ENCODE measurements around the gene TGM6. TPM values are rescaled to one million over a fixed set of nuclear protein-coding genes. Genes with fewer than 3 reads are reported as not detected.

TGM6 gene
- total RNA-seq, 1 donor from 2014 or later, result not detected

DNA sequence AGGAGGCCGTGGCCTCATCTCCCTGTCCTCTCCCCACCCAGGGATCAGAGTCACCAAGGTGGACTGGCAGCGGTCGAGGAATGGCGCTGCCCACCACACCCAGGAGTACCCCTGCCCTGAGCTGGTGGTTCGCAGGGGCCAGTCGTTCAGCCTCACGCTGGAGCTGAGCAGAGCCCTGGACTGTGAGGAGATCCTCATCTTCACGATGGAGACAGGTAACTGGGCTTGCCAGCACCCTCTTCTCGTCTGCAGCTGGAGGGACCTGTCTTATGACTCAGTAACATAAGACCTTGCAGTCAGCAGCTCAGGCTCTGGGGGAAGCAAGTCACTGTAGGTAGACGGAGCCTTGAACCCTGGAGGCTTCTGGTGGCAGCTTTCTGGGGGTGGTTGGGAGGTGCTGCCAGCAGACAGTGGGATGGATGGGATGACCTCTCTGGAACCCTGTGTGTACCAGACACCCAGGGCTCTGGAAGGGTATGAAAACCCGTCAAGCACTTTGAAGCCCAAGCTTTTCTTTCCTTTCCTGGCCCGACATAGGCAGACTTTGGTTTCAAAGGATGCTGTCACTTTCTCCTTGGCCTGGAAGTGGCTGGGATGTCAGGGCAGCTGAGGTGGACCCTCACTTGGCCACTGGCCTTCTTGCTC lies 13.8 kb downstream of the TGM6 start:
- no peak overlapping the region for H3K27ac ChIP-seq (ENCODE audit: low read depth, low read length)

DNA sequence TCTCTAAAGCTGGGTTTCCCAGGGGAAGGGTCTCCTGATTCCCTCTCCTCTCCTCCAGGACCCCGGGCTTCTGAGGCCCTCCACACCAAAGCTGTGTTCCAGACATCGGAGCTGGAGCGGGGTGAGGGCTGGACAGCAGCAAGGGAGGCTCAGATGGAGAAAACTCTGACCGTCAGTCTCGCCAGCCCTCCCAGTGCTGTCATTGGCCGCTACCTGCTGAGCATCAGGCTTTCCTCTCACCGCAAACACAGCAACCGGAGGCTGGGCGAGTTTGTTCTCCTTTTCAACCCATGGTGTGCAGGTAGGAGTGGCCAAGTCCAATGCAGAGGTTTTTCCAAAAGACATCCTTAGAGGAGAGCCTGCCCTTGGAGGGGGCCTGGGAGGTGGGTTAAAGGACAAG lies 14.4 kb downstream of the TGM6 start:
- Histone ChIP-seq H3K4me1 (ENCODE audit: control insufficient read depth in 3 of 3, insufficient read depth in 3 of 3, low read length in 3 of 3) (no peaks in the 10 kb centered on the region), H3K36me3 (ENCODE audit: control insufficient read depth in 3 of 3, insufficient read depth in 3 of 3, low read length in 3 of 3) (no peaks in the 10 kb centered on the region), H3K9ac (ENCODE audit: low read depth in 1 of 3, low read length in 3 of 3) (no peak overlapping the region)

More for the DNA sequence above, 13.8 kb downstream of the TGM6 start:
- Histone ChIP-seq H3K4me1 (ENCODE audit: control insufficient read depth in 3 of 3, insufficient read depth in 3 of 3, low read length in 3 of 3) (no peaks in the 10 kb centered on the region), H3K36me3 (ENCODE audit: control insufficient read depth in 3 of 3, insufficient read depth in 3 of 3, low read length in 3 of 3) (no peaks in the 10 kb centered on the region), H3K4me3 (ENCODE audit: low read length in 3 of 3) (no peak overlapping the region), H3K9me3 (ENCODE audit: control insufficient read depth in 3 of 3, low read length in 3 of 3) (peaks cover 0 to 11% (median 0%) of the 10 kb centered on the region in 3 donors), H3K27me3 (ENCODE audit: control insufficient read depth in 3 of 3, insufficient read depth in 3 of 3, low read length in 3 of 3) (peaks cover 2 to 8% (median 7%) of the 10 kb centered on the region in 3 donors), H3K9ac (ENCODE audit: low read depth in 1 of 3, low read length in 3 of 3) (no peak overlapping the region)

DNA sequence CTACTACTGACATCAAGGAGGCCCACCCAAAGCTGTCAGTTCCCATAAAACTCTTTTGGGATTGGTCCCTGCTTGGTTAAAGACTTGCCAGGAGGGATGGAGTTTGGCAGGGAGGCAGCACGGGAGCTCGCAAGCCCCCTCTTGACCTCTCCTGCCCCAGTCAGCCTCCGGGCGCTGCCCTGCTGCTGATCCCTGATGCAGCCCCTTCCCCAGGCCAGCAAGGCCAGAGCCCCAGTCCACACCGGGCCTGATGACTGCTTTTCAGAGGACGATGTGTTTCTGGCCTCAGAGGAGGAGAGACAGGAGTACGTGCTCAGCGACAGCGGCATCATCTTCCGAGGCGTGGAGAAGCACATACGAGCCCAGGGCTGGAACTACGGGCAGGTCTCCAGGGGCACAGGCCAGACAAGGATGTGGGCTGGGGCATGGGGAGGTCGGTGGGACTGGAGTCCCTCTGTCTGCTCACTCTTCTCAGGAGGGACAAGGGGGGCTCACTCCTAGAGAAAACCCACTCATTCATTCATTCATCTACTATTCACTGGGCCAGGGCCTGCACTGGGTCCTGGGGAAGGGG lies 15.6 kb downstream of the TGM6 start:
- Histone ChIP-seq H3K9ac (ENCODE audit: low read depth in 1 of 3, low read length in 3 of 3) (no peak overlapping the region), H3K9me3 (ENCODE audit: control insufficient read depth in 3 of 3, low read length in 3 of 3) (peaks cover 0 to 11% (median 0%) of the 10 kb centered on the region in 3 donors), H3K27ac (ENCODE audit: low read depth, low read length) (no peak overlapping the region), H3K4me1 (ENCODE audit: control insufficient read depth in 3 of 3, insufficient read depth in 3 of 3, low read length in 3 of 3) (no peaks in the 10 kb centered on the region), H3K36me3 (ENCODE audit: control insufficient read depth in 3 of 3, insufficient read depth in 3 of 3, low read length in 3 of 3) (no peaks in the 10 kb centered on the region), H3K27me3 (ENCODE audit: control insufficient read depth in 3 of 3, insufficient read depth in 3 of 3, low read length in 3 of 3) (peaks cover 2 to 8% (median 7%) of the 10 kb centered on the region in 3 donors), H3K4me3 (ENCODE audit: low read length in 3 of 3) (no peak overlapping the region)

More for the DNA sequence above, 14.4 kb downstream of the TGM6 start:
- no peak overlapping the region for H3K4me3 ChIP-seq (ENCODE audit: low read length in 3 of 3)
- H3K27me3 ChIP-seq (ENCODE audit: control insufficient read depth in 3 of 3, insufficient read depth in 3 of 3, low read length in 3 of 3), result peaks cover 2 to 8% (median 7%) of the 10 kb centered on the region in 3 donors
- H3K9me3 ChIP-seq (ENCODE audit: control insufficient read depth in 3 of 3, low read length in 3 of 3), result peaks cover 0 to 11% (median 0%) of the 10 kb centered on the region in 3 donors
- H3K27ac ChIP-seq (ENCODE audit: low read depth, low read length), result no peak overlapping the region

DNA sequence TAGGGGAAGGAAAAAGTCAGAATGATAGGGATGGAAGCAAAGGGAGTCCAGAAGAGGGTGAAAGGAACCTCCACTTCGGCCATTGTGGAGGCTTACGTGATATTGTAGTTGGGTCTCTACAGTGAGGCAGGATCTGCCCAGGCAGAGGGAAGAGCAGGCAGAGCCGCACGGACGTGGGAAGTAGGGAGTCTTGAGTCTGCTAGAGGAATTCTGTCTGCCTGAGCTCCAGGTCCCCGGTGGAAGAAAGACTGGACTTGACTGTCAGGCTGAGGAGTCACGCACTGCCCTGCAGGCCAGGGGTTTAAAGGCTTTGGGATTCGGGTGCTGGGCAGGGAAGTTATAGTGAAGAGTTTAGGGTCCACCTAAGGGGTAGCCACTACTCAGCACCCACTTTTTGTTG lies 16.4 kb downstream of the TGM6 start:
- Histone ChIP-seq H3K27me3 (ENCODE audit: control insufficient read depth in 3 of 3, insufficient read depth in 3 of 3, low read length in 3 of 3) (peaks cover 2 to 8% (median 7%) of the 10 kb centered on the region in 3 donors), H3K9ac (ENCODE audit: low read depth in 1 of 3, low read length in 3 of 3) (no peak overlapping the region), H3K4me1 (ENCODE audit: control insufficient read depth in 3 of 3, insufficient read depth in 3 of 3, low read length in 3 of 3) (no peaks in the 10 kb centered on the region), H3K9me3 (ENCODE audit: control insufficient read depth in 3 of 3, low read length in 3 of 3) (peaks cover 0 to 11% (median 0%) of the 10 kb centered on the region in 3 donors), H3K36me3 (ENCODE audit: control insufficient read depth in 3 of 3, insufficient read depth in 3 of 3, low read length in 3 of 3) (no peaks in the 10 kb centered on the region), H3K4me3 (ENCODE audit: low read length in 3 of 3) (no peak overlapping the region), H3K27ac (ENCODE audit: low read depth, low read length) (no peak overlapping the region)

DNA sequence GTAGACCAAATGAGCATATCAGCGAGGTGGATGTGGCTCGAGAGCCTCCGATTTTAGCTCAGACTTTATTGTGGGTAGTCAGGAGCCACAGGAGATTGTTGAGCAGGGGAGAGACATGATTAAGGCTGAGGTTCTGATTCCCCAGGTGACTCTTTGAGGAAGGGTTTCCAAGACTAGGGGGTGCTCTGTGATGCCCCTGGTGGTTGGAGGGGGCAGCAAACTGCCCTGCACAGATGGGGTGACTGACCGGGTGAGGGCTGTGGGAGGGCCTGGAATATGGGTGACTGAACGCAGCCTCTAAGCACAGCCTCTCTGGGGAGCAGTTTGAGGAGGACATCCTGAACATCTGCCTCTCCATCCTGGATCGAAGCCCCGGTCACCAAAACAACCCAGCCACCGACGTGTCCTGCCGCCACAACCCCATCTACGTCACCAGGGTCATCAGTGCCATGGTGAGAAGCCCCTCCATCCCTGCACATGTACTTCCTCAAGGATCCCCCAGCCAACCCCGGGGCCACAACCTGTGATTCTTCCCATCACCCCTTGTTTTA lies 17.0 kb downstream of the TGM6 start:
- Histone ChIP-seq H3K9me3 (ENCODE audit: control insufficient read depth in 3 of 3, low read length in 3 of 3) (peaks cover 0 to 11% (median 0%) of the 10 kb centered on the region in 3 donors), H3K36me3 (ENCODE audit: control insufficient read depth in 3 of 3, insufficient read depth in 3 of 3, low read length in 3 of 3) (no peaks in the 10 kb centered on the region), H3K9ac (ENCODE audit: low read depth in 1 of 3, low read length in 3 of 3) (no peak overlapping the region), H3K4me3 (ENCODE audit: low read length in 3 of 3) (no peak overlapping the region), H3K4me1 (ENCODE audit: control insufficient read depth in 3 of 3, insufficient read depth in 3 of 3, low read length in 3 of 3) (no peaks in the 10 kb centered on the region), H3K27me3 (ENCODE audit: control insufficient read depth in 3 of 3, insufficient read depth in 3 of 3, low read length in 3 of 3) (peaks cover 2 to 8% (median 7%) of the 10 kb centered on the region in 3 donors), H3K27ac (ENCODE audit: low read depth, low read length) (no peak overlapping the region)

DNA sequence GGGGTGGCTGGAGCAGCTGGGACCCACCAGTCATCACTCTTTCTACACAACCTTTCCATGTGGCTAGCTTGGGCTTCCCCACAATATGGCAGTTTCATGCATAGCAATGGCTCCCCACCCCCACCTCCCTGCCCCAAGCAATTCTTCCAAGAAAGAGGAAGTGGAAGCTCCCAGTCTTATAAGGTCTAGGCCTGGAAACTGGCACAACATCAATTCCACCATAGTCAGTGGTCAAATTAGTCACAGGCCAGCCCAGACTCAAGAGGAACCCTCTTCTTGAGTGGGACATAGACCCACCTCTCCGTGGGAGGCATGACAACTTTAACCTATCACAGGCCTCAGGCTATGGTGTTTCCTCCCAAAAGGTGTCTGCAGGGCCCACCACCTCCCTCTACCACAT lies 17.7 kb downstream of the TGM6 start:
- H3K9ac ChIP-seq (ENCODE audit: low read depth in 1 of 3, low read length in 3 of 3), result no peak overlapping the region
- no peaks in the 10 kb centered on the region for H3K4me1 ChIP-seq (ENCODE audit: control insufficient read depth in 3 of 3, insufficient read depth in 3 of 3, low read length in 3 of 3)
- H3K27ac ChIP-seq (ENCODE audit: low read depth, low read length), result no peak overlapping the region
- H3K27me3 ChIP-seq (ENCODE audit: control insufficient read depth in 3 of 3, insufficient read depth in 3 of 3, low read length in 3 of 3), result peaks cover 2 to 8% (median 7%) of the 10 kb centered on the region in 3 donors
- no peaks in the 10 kb centered on the region for H3K36me3 ChIP-seq (ENCODE audit: control insufficient read depth in 3 of 3, insufficient read depth in 3 of 3, low read length in 3 of 3)
- no peak overlapping the region for H3K4me3 ChIP-seq (ENCODE audit: low read length in 3 of 3)
- H3K9me3 ChIP-seq (ENCODE audit: control insufficient read depth in 3 of 3, low read length in 3 of 3), result peaks cover 0 to 11% (median 0%) of the 10 kb centered on the region in 3 donors

DNA sequence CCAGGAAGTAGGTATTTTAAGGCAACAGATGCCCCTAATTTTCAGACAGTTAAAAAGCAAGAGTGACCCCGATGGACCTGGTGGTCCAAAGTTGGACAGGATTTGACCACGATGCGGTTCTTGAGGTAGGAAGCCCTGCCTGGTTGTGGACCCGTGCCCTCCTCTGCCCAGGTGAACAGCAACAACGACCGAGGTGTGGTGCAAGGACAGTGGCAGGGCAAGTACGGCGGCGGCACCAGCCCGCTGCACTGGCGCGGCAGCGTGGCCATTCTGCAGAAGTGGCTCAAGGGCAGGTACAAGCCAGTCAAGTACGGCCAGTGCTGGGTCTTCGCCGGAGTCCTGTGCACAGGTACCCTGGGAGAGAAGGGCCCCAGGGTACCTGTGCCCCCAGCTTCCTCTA lies 18.7 kb downstream of the TGM6 start:
- Histone ChIP-seq H3K9me3 (ENCODE audit: control insufficient read depth in 3 of 3, low read length in 3 of 3) (peaks cover 0 to 11% (median 0%) of the 10 kb centered on the region in 3 donors), H3K27ac (ENCODE audit: low read depth, low read length) (no peak overlapping the region), H3K4me3 (ENCODE audit: low read length in 3 of 3) (no peak overlapping the region), H3K9ac (ENCODE audit: low read depth in 1 of 3, low read length in 3 of 3) (no peak overlapping the region), H3K36me3 (ENCODE audit: control insufficient read depth in 3 of 3, insufficient read depth in 3 of 3, low read length in 3 of 3) (no peaks in the 10 kb centered on the region), H3K27me3 (ENCODE audit: control insufficient read depth in 3 of 3, insufficient read depth in 3 of 3, low read length in 3 of 3) (peaks cover 2 to 8% (median 5%) of the 10 kb centered on the region in 3 donors), H3K4me1 (ENCODE audit: control insufficient read depth in 3 of 3, insufficient read depth in 3 of 3, low read length in 3 of 3) (no peaks in the 10 kb centered on the region)

DNA sequence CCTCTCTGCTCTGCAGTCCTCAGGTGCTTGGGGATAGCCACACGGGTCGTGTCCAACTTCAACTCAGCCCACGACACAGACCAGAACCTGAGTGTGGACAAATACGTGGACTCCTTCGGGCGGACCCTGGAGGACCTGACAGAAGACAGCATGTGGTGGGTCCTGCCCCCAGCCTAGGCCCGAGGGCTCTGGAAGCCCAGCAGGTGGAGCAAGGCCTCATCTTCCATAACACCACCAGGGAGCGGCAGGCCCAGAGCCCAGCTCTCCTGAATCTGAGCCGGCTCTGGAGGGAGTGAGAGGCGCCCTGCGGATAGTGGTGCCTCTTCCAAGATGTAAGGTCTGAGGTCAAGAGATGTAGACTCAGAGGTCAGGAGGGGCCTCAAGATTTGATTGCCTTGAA lies 19.6 kb downstream of the TGM6 start:
- H3K27ac ChIP-seq (ENCODE audit: low read depth, low read length), result no peak overlapping the region
- H3K9ac ChIP-seq (ENCODE audit: low read depth in 1 of 3, low read length in 3 of 3), result no peak overlapping the region
- no peak overlapping the region for H3K4me3 ChIP-seq (ENCODE audit: low read length in 3 of 3)
- H3K4me1 ChIP-seq (ENCODE audit: control insufficient read depth in 3 of 3, insufficient read depth in 3 of 3, low read length in 3 of 3), result no peaks in the 10 kb centered on the region
- peaks cover 0 to 2% (median 2%) of the 10 kb centered on the region in 3 donors for H3K27me3 ChIP-seq (ENCODE audit: control insufficient read depth in 3 of 3, insufficient read depth in 3 of 3, low read length in 3 of 3)
- H3K9me3 ChIP-seq (ENCODE audit: control insufficient read depth in 3 of 3, low read length in 3 of 3), result peaks cover 2 to 11% (median 3%) of the 10 kb centered on the region in 3 donors
- no peaks in the 10 kb centered on the region for H3K36me3 ChIP-seq (ENCODE audit: control insufficient read depth in 3 of 3, insufficient read depth in 3 of 3, low read length in 3 of 3)

DNA sequence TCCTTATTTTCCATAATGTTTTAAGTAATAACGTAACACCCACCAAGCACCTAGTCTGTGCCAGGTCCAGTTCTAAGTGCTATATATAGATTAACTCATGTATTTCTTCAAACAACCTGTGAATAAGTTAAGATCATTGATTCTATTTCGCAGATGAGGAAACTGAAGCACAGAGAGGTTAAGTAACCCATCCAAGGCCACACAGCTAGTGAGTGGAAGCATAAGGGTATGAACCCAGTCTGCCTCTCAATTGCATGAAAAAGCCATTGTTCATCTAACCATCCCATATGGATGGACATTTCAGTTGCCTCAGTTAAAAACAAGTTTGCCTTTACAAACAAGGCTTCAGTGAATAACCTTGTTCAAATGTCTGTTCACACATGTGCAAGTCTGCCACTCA lies 20.8 kb downstream of the TGM6 start:
- Histone ChIP-seq H3K4me1 (ENCODE audit: control insufficient read depth in 3 of 3, insufficient read depth in 3 of 3, low read length in 3 of 3) (no peaks in the 10 kb centered on the region), H3K9ac (ENCODE audit: low read depth in 1 of 3, low read length in 3 of 3) (no peak overlapping the region)

More for the DNA sequence above, 20.8 kb downstream of the TGM6 start:
- Histone ChIP-seq H3K27ac (ENCODE audit: low read depth, low read length) (no peak overlapping the region), H3K36me3 (ENCODE audit: control insufficient read depth in 3 of 3, insufficient read depth in 3 of 3, low read length in 3 of 3) (no peaks in the 10 kb centered on the region), H3K27me3 (ENCODE audit: control insufficient read depth in 3 of 3, insufficient read depth in 3 of 3, low read length in 3 of 3) (peaks cover 0 to 8% (median 2%) of the 10 kb centered on the region in 3 donors), H3K9me3 (ENCODE audit: control insufficient read depth in 3 of 3, low read length in 3 of 3) (peaks cover 6 to 11% (median 8%) of the 10 kb centered on the region in 3 donors), H3K4me3 (ENCODE audit: low read length in 3 of 3) (no peak overlapping the region)

Data from skeletal muscle tissue (tissue), 4 donors.